ENCODE results near the gene LSMEM2. TPM values are rescaled to one million over a fixed set of nuclear protein-coding genes. Genes with fewer than 3 reads are reported as not detected.

The LSMEM2 gene
- total and polyA plus RNA-seq, 9 of the 15 experiments (the other 6 are each of a cell fraction or from before 2014, with no cell fraction given) = not detected

DNA sequence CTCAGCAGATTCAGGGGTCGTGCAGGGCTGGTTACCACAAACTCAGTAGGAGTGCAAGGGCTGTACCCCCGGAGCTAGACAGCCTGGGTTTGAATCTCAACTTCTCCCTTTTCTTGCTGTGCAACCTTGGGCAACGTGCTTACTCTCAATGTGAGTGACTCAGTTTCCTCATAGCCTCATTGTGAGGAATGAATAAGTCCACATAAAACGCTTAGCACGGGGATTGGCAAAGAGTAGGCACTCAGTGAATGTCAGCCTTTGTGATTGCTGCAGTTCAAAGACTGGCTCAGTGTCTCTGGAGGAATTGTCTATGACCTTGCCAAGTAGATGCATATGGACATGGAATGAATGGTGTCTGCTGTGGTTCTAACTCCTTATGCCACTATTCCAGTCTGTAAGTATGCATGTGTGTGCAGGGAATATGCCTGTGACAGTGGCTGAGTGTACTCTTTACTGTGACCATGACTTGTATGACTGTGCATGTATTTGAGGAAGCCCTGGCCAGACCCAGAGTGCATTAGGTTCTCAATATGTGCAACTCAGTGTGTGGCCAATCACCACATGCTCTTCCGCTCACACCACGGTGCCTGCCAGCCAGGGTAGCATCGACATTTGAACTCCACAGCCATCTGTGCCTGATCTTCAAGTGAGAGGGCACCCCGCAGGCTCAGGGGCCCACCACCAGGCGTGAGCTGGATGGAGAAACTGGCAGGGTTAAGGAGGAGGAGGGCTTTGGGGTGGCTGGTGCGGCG, 21.2 kb downstream of the LSMEM2 start (continued):
- TF ChIP-seq HMG20B (CRISPR knock-in tag; IDR thresholded peaks at IDR 0.05) (no peak), ZNF592 (IDR thresholded peaks at IDR 0.05) (peak; percentile 94), SUPT5H (IDR thresholded peaks at IDR 0.05) (no peak; the same call in 1 of the 2 replicates), HNRNPL (IDR thresholded peaks at IDR 0.05; ENCODE audit: low read depth, low read length) (no peak), ZNF507 (tag; conservative IDR thresholded peaks at IDR 0.05) (no peak), E2F6 (IDR thresholded peaks at IDR 0.05; ENCODE audit: borderline replicate concordance in 1 of 2, extremely low read depth in 1 of 2, insufficient read depth in 1 of 2, insufficient read length in 1 of 2, low read depth in 1 of 2, low read length in 1 of 2, poor library complexity in 1 of 2, severe bottlenecking in 1 of 2) (peak in 1 of 2 experiments; percentile 57), ZNF253 (CRISPR knock-in tag; conservative IDR thresholded peaks at IDR 0.05) (no peak), SMAD3 (CRISPR knock-in tag; conservative IDR thresholded peaks at IDR 0.05) (no peak), SRF (CRISPR knock-in tag; IDR thresholded peaks at IDR 0.05) (no peak), HOXB6 (CRISPR knock-in tag; IDR thresholded peaks at IDR 0.05; ENCODE audit: borderline replicate concordance) (no peak), CBFA2T3 (IDR thresholded peaks at IDR 0.05) (no peak), ZNF561 (CRISPR knock-in tag; conservative IDR thresholded peaks at IDR 0.05) (no peak), ZKSCAN8 (CRISPR knock-in tag; IDR thresholded peaks at IDR 0.05) (no peak), TCF7L2 (IDR thresholded peaks at IDR 0.05; ENCODE audit: low read depth, low read length) (no peak), NR2C2 (CRISPR knock-in tag; IDR thresholded peaks at IDR 0.05) (no peak), NR2C2 (tag; IDR thresholded peaks at IDR 0.05) (peak; percentile 45; the same call in 1 of the 2 replicates), ZNF695 (CRISPR knock-in tag; IDR thresholded peaks at IDR 0.05) (no peak), FIP1L1 (IDR thresholded peaks at IDR 0.05; ENCODE audit: low read depth, low read length, poor library complexity, severe bottlenecking) (no peak), COPS2 (conservative IDR thresholded peaks at IDR 0.05) (no peak), PCBP2 (IDR thresholded peaks at IDR 0.05; ENCODE audit: low read depth, low read length, poor library complexity, severe bottlenecking) (no peak), KAT2B (IDR thresholded peaks at IDR 0.05; ENCODE audit: low read depth, low read length) (no peak), BRD9 (IDR thresholded peaks at IDR 0.05; ENCODE audit: low read depth, partially characterized antibody) (no peak)
- TF ChIP-seq, protein P1, sequence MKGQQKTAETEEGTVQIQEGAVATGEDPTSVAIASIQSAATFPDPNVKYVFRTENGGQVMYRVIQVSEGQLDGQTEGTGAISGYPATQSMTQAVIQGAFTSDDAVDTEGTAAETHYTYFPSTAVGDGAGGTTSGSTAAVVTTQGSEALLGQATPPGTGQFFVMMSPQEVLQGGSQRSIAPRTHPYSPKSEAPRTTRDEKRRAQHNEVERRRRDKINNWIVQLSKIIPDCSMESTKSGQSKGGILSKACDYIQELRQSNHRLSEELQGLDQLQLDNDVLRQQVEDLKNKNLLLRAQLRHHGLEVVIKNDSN (CRISPR knock-in tag; IDR thresholded peaks at IDR 0.05) = peak; percentile 4; the same call in 1 of the 2 replicates
